A673 (cell line): ENCODE measurements around the gene METTL16.

Experiments
- CTCF ChIP-seq: fragments of 300-800, 200-600 bp; sonication (generic); conservative IDR thresholded peaks from 2 replicates; pipeline ENCODE4 v1.5.1; 2017; ENCODE audit warnings: low read depth, mild to moderate bottlenecking, antibody characterized with exemption, low read length, moderate library complexity, mixed read lengths
- EZH2 ChIP-seq: fragments of 200-600 bp; sonication (generic); IDR thresholded peaks from 2 replicates; pipeline ENCODE4 v1.6.1; 2017; ENCODE audit warnings: borderline replicate concordance, low read depth, mild to moderate bottlenecking, mixed read lengths, antibody characterized with exemption, low read length; ENCODE audit not compliant: poor library complexity, severe bottlenecking

- TF ChIP-seq CTCF, result no peak
- no peak for TF ChIP-seq EZH2
Measured at GRCh38 chr17:2379489-2380225, 132.0 kb downstream of the METTL16 start.
